Endothelial cell of umbilical vein (primary cell): ENCODE measurements around the gene PID1. TPM values are rescaled to one million over a fixed set of nuclear protein-coding genes. Genes with fewer than 3 reads are reported as not detected.

ENCODE experiments used
- BruUV-seq: library from RNA; stranded (reverse); fragments of 400-500 nt; replicated peaks from 2 replicates; lab custom pipeline; 2021; lab: Mats Ljungman, UMichigan
- CTCF ChIA-PET: fragments of 300-600, 350-600 bp; sonication (Branson Sonifier 250); formaldehyde crosslinking; loops from one replicate; lab custom pipeline; 2021; ENCODE audit warnings: antibody characterized with exemption, inconsistent platforms; lab: Charles Lee
- POLR2A ChIA-PET: fragments of 300-600, 350-600 bp; sonication (Branson Sonifier 250); formaldehyde crosslinking; loops from one replicate; lab custom pipeline; 2021; ENCODE audit warnings: antibody characterized with exemption, inconsistent platforms; lab: Charles Lee
- DNase-seq: peaks from one replicate; pipeline ENCODE4 v3.0.0-alpha.2; 2011; ENCODE audit warnings: low read depth, low spot score
- FAIRE-seq: peaks from 2 replicates; lab custom pipeline; 2011; peaks lifted over from hg19 to GRCh38; lab: Jason Lieb, UNC
- H2AFZ ChIP-seq: 2 replicates; pipeline ENCODE4 v1.6.0; 2012; ENCODE audit warnings: low read depth, low read length, control low read depth, inconsistent platforms
- H3K27ac ChIP-seq: 2 replicates; pipeline ENCODE4 v1.5.1; 2011; ENCODE audit warnings: low read depth, mild to moderate bottlenecking, control low read depth, low read length, moderate library complexity; ENCODE audit not compliant: insufficient read depth
- H3K27me3 ChIP-seq, 2 experiments: 2 replicates each; pipeline versions ENCODE4 v1.6.0 to v1.6.1; 2011; ENCODE audit warnings: low read length in 2 of 2, mixed read lengths in 1 of 2; ENCODE audit not compliant: control insufficient read depth in 2 of 2, insufficient read depth in 2 of 2
- H3K36me3 ChIP-seq, 2 experiments: 2 replicates in 1 of 2; 3 replicates in 1 of 2; pipeline ENCODE4 v1.5.1; 2011; ENCODE audit warnings: low read length in 2 of 2, mild to moderate bottlenecking in 1 of 2, moderate library complexity in 1 of 2; ENCODE audit not compliant: control insufficient read depth in 2 of 2, insufficient read depth in 2 of 2; ENCODE audit errors: extremely low read depth in 1 of 2
- H3K4me1 ChIP-seq: 3 replicates; pipeline ENCODE4 v1.5.1; 2011; ENCODE audit warnings: mild to moderate bottlenecking, low read length; ENCODE audit not compliant: control insufficient read depth, insufficient read depth; ENCODE audit errors: extremely low read depth
- H3K4me2 ChIP-seq: 2 replicates; pipeline ENCODE4 v1.6.1; 2011; ENCODE audit warnings: low read length, control low read depth, mixed read lengths; ENCODE audit not compliant: insufficient read depth
- H3K4me3 ChIP-seq, 3 experiments: fragments of 200-600 bp in 1 of 3; sonication (generic), shearing (Covaris generic) in 1 of 3; replicated peaks in 1 of 3; 2 replicates each; pipeline ENCODE4 v1.5.1; 2011 to 2016; ENCODE audit warnings: control low read depth in 3 of 3, low read length in 3 of 3, mild to moderate bottlenecking in 2 of 3, inconsistent platforms in 1 of 3, low read depth in 1 of 3, moderate library complexity in 1 of 3; ENCODE audit not compliant: insufficient read depth in 1 of 3
- H3K79me2 ChIP-seq: 2 replicates; pipeline ENCODE4 v1.6.0; 2012; ENCODE audit warnings: low read length, inconsistent platforms; ENCODE audit not compliant: control insufficient read depth, insufficient read depth
- H3K9ac ChIP-seq: replicated peaks from 2 replicates; pipeline ENCODE3; 2011; ENCODE audit warnings: low read length, control low read depth; ENCODE audit not compliant: insufficient read depth; ENCODE audit errors: extremely low read depth
- H3K9me1 ChIP-seq: replicated peaks from 3 replicates; pipeline ENCODE4 v1.6.0; 2011; ENCODE audit warnings: mild to moderate bottlenecking, low read length; ENCODE audit not compliant: control insufficient read depth, insufficient read depth; ENCODE audit errors: extremely low read depth
- H3K9me3 ChIP-seq: replicated peaks from 2 replicates; pipeline ENCODE4 v1.5.1; 2012; ENCODE audit warnings: low read length, inconsistent platforms; ENCODE audit not compliant: control insufficient read depth, insufficient read depth
- H4K20me1 ChIP-seq: replicated peaks from 2 replicates; pipeline ENCODE3; 2011; ENCODE audit warnings: mild to moderate bottlenecking, low read length; ENCODE audit not compliant: control insufficient read depth, insufficient read depth; ENCODE audit errors: extremely low read depth
- CTCF ChIP-seq, 2 donors: IDR thresholded peaks; 1 replicate in 1 of 2; 2 replicates in 1 of 2; pipeline ENCODE4 v1.5.1; 2011; ENCODE audit warnings: low read length in 2 of 2, mild to moderate bottlenecking in 2 of 2, moderate library complexity in 2 of 2, control low read depth in 1 of 2, inconsistent platforms in 1 of 2, low read depth in 1 of 2; ENCODE audit not compliant: insufficient read depth in 1 of 2; ENCODE audit errors: extremely low read depth in 1 of 2
- EZH2 ChIP-seq: IDR thresholded peaks from 2 replicates; pipeline ENCODE4 v1.6.1; 2012; ENCODE audit warnings: borderline replicate concordance, low read depth, mild to moderate bottlenecking, moderate library complexity, low read length, inconsistent platforms; ENCODE audit not compliant: severe bottlenecking
- FOS ChIP-seq: IDR thresholded peaks from 2 replicates; pipeline ENCODE4 v1.6.1; 2011; ENCODE audit warnings: mild to moderate bottlenecking, low read length, moderate library complexity, borderline replicate concordance; ENCODE audit not compliant: insufficient read depth
- GATA2 ChIP-seq: IDR thresholded peaks from 2 replicates; pipeline ENCODE4 v1.7.0; 2011; ENCODE audit warnings: low read depth, mild to moderate bottlenecking, moderate library complexity, mixed read lengths, low read length; ENCODE audit not compliant: insufficient read length, insufficient read depth
- JUN ChIP-seq: IDR thresholded peaks from 2 replicates; pipeline ENCODE4 v1.6.1; 2011; ENCODE audit warnings: borderline replicate concordance, low read depth; ENCODE audit not compliant: insufficient read length, insufficient read depth
- MAX ChIP-seq: IDR thresholded peaks from 2 replicates; pipeline ENCODE4 v1.6.1; 2011; ENCODE audit not compliant: insufficient read depth, insufficient read length
- MYC ChIP-seq: IDR thresholded peaks from one replicate; pipeline ENCODE4 v1.6.1; 2011; ENCODE audit warnings: mild to moderate bottlenecking, low read depth, low read length
- POLR2A ChIP-seq: IDR thresholded peaks from 2 replicates; pipeline ENCODE4 v1.6.1; 2012; ENCODE audit warnings: low read depth, mild to moderate bottlenecking, control low read depth, low read length
- POLR2AphosphoS5 ChIP-seq: IDR thresholded peaks from 2 replicates; pipeline ENCODE4 v1.6.1; 2012; ENCODE audit warnings: low read depth, mild to moderate bottlenecking, control low read depth, low read length, moderate library complexity; ENCODE audit not compliant: insufficient read depth
- dilution Hi-C: fragments of 300-500 bp; cut with MboI; formaldehyde crosslinking; loops from one replicate; pipeline ENCODE4 v1.15.0; 2019; ENCODE audit warnings: low sequenced_read_pairs; ENCODE audit not compliant: extremely low pct_ligation_motif_present
- intact Hi-C: fragments of 100-400 bp; cut with micrococcal nuclease; formaldehyde crosslinking; loops from one replicate; pipeline ENCODE4 v1.10.0; 2022
- polyA plus RNA-seq, 4 experiments: library from polyadenylated mRNA; depleted of rRNA in 3 of 4; stranded (reverse) in 3 of 4; unstranded in 1 of 4; fragments of >200 nt; gene quantifications; 2 replicates each; pipeline versions ENCODE4 v1.2.1 to v1.2.3, GENCODE V29; 2011 to 2012; ENCODE audit warnings: missing spikeins in 1 of 4
- total RNA-seq: library from RNA; stranded (reverse); gene quantifications from 2 replicates; pipeline ENCODE4 v1.2.3, GENCODE V29; 2021

Gene PID1
- total and polyA plus RNA-seq, 2 donors (not counting 3 experiments of a cell fraction or from before 2014, with no cell fraction given) = not detected

GRCh38 chr2:229199267-229199666 is 71.8 kb downstream of the PID1 start:
- TF ChIP-seq POLR2AphosphoS5 (no peak), FOS (no peak), MYC (no peak), MAX (no peak), POLR2A (no peak), GATA2 (no peak), JUN (no peak), CTCF (IDR thresholded peaks at IDR 0.05; ENCODE audit: extremely low read depth in 1 of 2, insufficient read depth in 1 of 2, low read depth in 1 of 2, low read length in 2 of 2) (no peak), EZH2 (no peak)
- intact Hi-C loops (no loop called here), dilution Hi-C loops (no loop called here)
- no peak overlapping the region for H2AFZ ChIP-seq
- no peak overlapping the region for H3K9ac ChIP-seq
- H3K27ac ChIP-seq = no peak overlapping the region
- no peaks in the 10 kb centered on the region for H3K4me1 ChIP-seq
- H3K36me3 ChIP-seq = no peaks in the 10 kb centered on the region
- H3K79me2 ChIP-seq = no peaks in the 10 kb centered on the region
- H3K27me3 ChIP-seq = no peaks in the 10 kb centered on the region
- ChIA-PET CTCF (no interaction called here), POLR2A (no interaction called here)
- DNase-seq = no peak
- BruUV-seq = no TSS peak
- H3K9me3 ChIP-seq = no peaks in the 10 kb centered on the region
- H3K4me3 ChIP-seq = no peak overlapping the region
- no peak for FAIRE-seq
- no peak overlapping the region for H3K4me2 ChIP-seq
- H3K9me1 ChIP-seq = no peaks in the 10 kb centered on the region
- no peaks in the 10 kb centered on the region for H4K20me1 ChIP-seq
